HG02610 (cell line): ENCODE measurements around the gene NEK7.
"Not testable (repeated sequence)": the region's sequence is repeated elsewhere in the genome, so short reads cannot be mapped to it uniquely, and the experiment has no call there.

Experiments used
- ATAC-seq: cut with Tn5 transposase; IDR thresholded peaks from one replicate; pipeline ENCODE4 v1.9.1; 2021; ENCODE audit warnings: mild to moderate bottlenecking, moderate library complexity; ENCODE audit not compliant: unreplicated experiment

Gene NEK7

GRCh38 chr1:198168227-198168626 is 11.4 kb downstream of the NEK7 start:
- peak; percentile 30 for ATAC-seq

DNA sequence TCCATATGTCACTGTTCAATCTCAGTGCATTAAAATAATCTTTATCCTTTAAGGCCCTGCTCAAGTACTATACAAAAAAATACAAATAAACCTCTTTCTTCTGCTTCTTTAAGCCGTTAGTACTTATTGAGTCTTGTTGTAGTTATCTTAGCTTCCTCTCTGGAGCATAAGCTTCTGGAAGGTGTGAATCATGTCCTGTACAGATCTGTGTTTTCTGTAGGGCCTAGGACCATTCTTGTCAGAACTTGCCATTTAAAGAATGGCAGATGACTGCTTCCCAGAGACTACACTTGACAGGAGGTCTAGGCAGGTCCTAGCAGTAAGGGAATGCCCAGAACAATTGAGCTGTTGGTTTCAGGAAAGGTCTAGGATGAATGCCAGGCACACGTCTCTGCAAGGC is 12.9 kb downstream of the NEK7 start:
- no peak for ATAC-seq

DNA sequence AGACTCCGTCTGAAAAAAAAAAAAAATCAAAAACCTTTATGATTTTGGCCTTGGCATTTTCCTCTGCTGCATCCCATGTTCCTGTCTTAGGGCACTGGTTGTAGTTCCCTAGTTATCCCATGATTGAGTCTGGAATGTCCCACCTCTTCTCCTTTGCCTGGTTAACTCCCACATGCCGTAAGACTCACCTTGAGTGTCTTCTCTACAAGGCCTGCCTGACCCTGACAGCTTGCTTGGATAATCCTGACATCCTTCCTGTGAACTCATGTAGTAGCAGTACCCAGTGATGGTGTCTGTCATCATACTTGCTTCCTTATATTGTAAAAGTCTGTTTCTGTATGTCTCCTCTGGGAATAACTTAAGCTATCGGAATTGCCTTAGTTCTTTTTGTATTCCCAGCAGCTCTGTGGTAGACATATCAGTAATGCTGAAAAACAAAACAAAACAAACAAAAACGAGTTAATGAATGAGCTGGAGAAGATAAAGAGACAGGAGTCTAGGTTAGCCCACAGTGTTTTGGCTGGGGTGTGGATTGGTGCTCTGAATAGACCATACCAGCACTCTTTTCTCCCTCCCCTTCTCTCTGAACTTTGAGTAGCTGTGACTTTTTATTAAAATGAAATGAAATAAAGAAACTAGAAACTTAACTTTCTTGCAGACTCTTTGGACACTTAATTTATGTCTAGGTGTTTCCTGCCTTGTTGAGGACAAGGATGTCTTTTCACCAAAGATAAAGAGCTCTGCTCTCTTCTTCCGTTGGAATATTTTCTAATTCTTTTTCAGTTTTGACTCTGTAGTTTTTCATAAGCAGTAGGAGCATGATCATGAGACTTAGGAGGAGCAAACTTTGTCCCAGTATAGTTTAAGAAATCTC is 15.1 kb downstream of the NEK7 start:
- no peak for ATAC-seq

GRCh38 chr1:198173832-198174231 is 17.0 kb downstream of the NEK7 start:
- no peak for ATAC-seq

GRCh38 chr1:198174297-198174696 is 17.5 kb downstream of the NEK7 start:
- ATAC-seq = peak; percentile 44

DNA sequence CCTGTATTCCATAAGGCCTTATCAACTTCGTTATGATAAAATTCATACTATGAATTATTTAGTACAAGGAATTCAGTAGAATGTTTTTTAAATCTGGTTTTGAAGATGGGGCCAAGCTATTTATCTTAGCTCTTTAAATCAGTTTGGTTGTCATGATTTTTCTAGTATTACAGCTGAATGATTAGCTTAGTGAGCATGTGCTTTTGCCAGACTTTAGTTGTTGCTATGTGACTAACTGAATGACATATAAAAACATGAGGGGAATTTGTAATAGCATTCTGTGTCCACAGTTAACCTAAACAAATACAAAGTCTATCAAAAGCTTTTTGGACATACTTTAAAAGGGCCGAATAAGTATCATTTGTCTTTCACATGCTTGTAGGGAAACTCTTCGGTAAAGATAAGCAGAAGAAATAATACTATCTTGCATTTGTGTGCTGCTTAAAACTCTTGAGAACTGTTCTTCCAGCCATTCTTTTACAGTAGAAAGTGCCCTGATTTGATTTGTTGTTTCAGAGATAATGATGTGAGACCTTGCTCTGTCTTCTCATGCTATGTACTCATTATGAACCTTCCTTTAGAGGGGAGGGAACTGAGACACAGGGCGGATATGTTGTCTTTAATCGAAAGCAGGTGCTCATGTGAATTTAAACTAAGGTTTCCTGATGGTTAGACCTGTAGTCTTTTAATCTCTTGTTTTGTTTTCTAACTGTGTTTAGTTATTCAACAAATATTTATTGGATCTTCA is 18.8 kb downstream of the NEK7 start:
- peak; percentile 77 for ATAC-seq

- ATAC-seq = peak; percentile 20
Measured at GRCh38 chr1:198176179-198176578, 19.4 kb downstream of the NEK7 start.

DNA sequence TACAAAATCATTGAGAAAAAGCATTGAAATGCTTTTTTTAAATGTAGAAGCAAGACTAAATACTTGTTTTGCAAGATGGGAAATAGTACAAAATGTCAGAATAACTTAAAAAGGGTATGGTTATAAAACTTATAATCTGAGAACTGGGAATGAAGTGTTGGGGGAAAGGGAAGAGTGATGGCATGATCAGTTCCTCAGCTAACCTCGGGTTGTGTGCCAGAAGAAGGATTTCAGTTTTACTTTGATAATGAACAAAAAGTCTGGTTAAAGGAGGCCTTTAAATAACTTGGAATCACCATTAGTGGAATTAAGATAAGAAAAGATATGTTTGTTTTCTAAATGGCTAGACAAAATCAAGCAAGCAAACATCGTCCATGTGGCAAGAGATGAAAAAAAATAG is 20.7 kb downstream of the NEK7 start:
- ATAC-seq = no peak

- no peak for ATAC-seq
Measured at GRCh38 chr1:198178615-198179014, 21.8 kb downstream of the NEK7 start.

- peak; percentile 45 for ATAC-seq
Measured at GRCh38 chr1:198179556-198179981, 22.8 kb downstream of the NEK7 start.

DNA sequence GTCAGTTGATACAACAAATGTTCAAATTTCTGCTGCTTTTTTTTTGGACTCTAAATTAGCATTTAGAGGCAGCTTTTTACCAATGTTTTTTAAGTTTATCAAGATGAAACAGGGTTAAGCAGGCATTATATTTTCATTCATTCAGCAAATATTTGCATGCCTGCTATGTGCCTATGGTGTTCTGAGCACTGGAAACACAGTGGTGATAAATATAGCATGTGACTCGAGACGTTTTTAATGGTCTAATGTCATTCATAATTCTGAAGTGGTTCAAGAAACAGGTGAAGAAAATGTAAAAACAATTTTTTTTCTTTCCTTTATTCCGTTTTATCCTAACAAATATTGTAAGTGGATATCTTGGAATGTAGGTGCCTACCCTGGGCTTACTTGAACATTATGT is 26.8 kb downstream of the NEK7 start:
- no peak for ATAC-seq

DNA sequence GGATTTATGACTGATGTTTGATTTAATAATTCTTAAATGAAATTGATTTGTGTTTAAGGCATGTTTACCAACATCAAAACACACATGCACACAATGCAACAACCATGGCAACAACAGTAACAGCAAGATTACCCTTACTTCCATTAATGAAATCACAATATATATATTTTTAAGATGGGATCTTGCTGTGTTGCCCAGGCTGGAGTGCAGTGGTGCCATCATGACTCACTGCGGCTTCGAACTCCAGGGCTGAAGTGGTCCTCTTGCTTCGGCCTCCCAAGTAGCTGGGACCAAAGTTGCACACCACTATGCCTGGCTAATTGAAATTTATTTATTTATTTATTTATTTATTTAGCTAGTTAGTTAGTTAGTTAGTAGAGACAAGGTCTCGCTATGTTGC is 27.7 kb downstream of the NEK7 start:
- ATAC-seq = no peak

DNA sequence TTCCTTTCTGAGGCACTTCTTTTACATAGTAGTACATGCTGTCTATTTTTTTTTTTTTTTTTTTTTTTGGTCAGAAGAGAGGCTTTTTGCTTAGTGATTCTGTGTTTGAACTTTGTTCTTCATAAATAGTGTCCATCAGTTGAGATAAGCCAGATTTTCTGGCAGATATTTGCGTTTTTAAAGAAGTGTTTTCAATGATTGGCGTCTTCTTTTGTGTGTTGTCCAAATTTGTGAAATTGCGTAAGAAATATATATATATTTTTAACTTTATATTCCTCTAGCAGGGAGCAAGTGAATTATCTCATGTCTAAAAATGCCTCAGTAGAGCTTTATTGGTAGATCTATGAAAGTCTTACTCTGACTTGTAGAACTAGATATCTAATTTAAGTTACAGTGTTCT is 28.3 kb downstream of the NEK7 start:
- ATAC-seq = no peak

DNA sequence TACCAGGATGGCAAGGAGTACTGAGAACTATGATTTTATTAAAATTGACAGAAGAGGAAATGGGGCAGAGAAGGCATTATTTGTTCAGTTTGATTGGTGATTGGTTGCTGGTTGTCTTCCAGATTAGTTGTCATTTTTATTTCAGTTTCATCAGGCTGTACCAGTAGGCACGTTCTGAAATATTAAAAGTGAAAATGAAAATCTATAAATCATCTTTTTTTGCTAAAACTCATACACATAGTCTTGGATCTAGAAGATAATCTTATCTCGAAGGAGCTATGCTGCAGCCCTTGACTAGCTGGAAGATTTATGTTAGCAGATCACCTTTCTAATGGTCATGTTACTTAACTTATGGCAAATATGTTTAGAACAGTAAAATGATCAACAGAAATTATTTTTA is 29.0 kb downstream of the NEK7 start:
- ATAC-seq = peak; percentile 57

GRCh38 chr1:198186916-198187580 is 30.2 kb downstream of the NEK7 start:
- no peak for ATAC-seq

DNA sequence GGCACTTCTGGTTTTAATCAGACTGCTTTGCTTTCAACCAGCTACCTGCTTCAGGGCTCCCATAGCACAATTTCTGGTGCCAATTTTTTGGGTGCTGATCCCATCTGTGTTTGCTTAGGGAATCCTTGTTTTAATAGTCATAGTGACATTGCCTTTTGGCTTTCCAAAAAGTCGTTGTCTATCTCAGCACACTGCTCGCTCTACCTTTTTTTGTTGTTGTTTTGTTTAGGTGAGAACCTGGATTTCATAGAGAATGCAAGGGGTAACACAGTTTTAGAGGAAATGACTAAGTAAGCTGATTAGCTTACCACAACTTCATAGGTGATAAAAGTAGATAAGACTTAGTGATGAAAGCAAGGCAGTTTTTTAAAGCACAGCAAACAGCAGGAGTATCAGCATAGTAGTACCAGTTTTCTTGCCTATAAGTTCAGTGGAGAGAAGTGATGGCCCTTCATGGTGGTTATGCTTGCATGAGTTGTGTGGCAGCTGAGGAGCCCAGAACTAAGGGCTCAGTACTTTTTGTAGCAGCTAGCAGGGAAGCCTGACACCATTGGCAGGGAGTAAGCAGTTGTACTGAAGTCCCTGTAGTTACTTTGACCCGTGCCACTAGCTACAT is 31.3 kb downstream of the NEK7 start:
- peak; percentile 53 for ATAC-seq

GRCh38 chr1:198191117-198191516 is 34.3 kb downstream of the NEK7 start:
- no peak for ATAC-seq

- not testable (repeated sequence) for ATAC-seq
Measured at GRCh38 chr1:198193871-198194270, 37.1 kb downstream of the NEK7 start.

DNA sequence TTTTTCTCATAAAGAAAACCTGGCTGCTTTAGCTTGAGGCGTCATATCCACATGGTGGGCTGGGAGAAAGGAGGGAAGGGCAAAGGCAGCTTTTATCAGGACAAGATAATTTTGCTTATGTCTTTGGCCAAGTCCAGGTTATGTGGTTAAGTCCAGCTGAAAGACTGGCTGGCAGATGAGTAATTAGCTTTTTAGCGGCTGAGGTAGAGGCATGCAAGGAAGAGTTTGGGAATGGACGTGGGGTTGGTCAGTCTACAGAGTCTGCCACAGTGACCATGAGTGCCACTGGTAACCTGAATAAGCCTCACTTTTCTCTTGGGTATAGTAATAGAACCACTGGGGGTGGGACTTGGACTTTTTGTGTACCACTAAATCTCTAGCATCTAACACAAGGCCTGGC is 39.8 kb downstream of the NEK7 start:
- ATAC-seq = no peak

GRCh38 chr1:198197285-198197684 is 40.5 kb downstream of the NEK7 start:
- ATAC-seq = no peak

- ATAC-seq = peak; percentile 71
Measured at GRCh38 chr1:198199105-198199504, 42.3 kb downstream of the NEK7 start.
